HepG2 (cell line): Measurements from ENCODE around the gene GRK6. TPM values are rescaled to one million over a fixed set of nuclear protein-coding genes. Genes with fewer than 3 reads are reported as not detected.

ENCODE experiments used
- AGO2 ChIP-seq: fragments of 200-400 bp; formaldehyde crosslinking; optimal IDR thresholded peaks from 2 replicates; pipeline ENCODE3; 2017; ENCODE audit warnings: mild to moderate bottlenecking, low read depth, low read length, moderate library complexity
- BRCA1 ChIP-seq: sonication (generic); formaldehyde crosslinking; IDR thresholded peaks from 2 replicates; pipeline ENCODE4 v1.4.0; 2020; ENCODE audit warnings: missing genetic modification reagents
- DPF2 ChIP-seq: sonication (generic); formaldehyde crosslinking; IDR thresholded peaks from 2 replicates; pipeline ENCODE4 v1.4.0; 2020; ENCODE audit warnings: mild to moderate bottlenecking, low read depth, missing genetic modification reagents, borderline replicate concordance
- DZIP1 ChIP-seq: sonication (generic); formaldehyde crosslinking; IDR thresholded peaks from 2 replicates; pipeline ENCODE4 v1.5.0; 2020; ENCODE audit warnings: mild to moderate bottlenecking, missing genetic modification reagents
- ETV5 ChIP-seq: IDR thresholded peaks from 2 replicates; pipeline ENCODE4 v1.6.1; 2018; ENCODE audit warnings: missing biosample characterization, missing genetic modification reagents, inconsistent platforms, borderline replicate concordance
- FOXC1 ChIP-seq: sonication (generic); formaldehyde crosslinking; IDR thresholded peaks from 2 replicates; pipeline ENCODE4 v1.8.0; 2022; ENCODE audit warnings: mild to moderate bottlenecking, missing genetic modification reagents, borderline replicate concordance
- HIC2 ChIP-seq: sonication (generic); formaldehyde crosslinking; IDR thresholded peaks from 2 replicates; pipeline ENCODE4 v1.9.0; 2022; ENCODE audit warnings: low read depth, missing genetic modification reagents
- NCOA5 ChIP-seq: sonication (generic); formaldehyde crosslinking; IDR thresholded peaks from 2 replicates; pipeline ENCODE4 v1.4.0; 2020; ENCODE audit warnings: missing genetic modification reagents
- POLR2G ChIP-seq: fragments of 200-400 bp; formaldehyde crosslinking; IDR thresholded peaks from 2 replicates; pipeline ENCODE4 v1.6.1; 2018; ENCODE audit warnings: mild to moderate bottlenecking, low read depth, low read length, moderate library complexity
- SALL1 ChIP-seq: sonication (generic); formaldehyde crosslinking; IDR thresholded peaks from 2 replicates; pipeline ENCODE4 v1.8.0; 2022; ENCODE audit warnings: mild to moderate bottlenecking, missing genetic modification reagents
- ZNF292 ChIP-seq: sonication (generic); formaldehyde crosslinking; IDR thresholded peaks from 2 replicates; pipeline ENCODE4 v1.8.1; 2022; ENCODE audit warnings: mild to moderate bottlenecking, low read depth, missing genetic modification reagents, borderline replicate concordance
- ZNF33B ChIP-seq: sonication (generic); formaldehyde crosslinking; IDR thresholded peaks from 2 replicates; pipeline ENCODE4 v1.5.1; 2020; ENCODE audit warnings: mild to moderate bottlenecking, missing genetic modification reagents
- ZNF496 ChIP-seq: sonication (generic); formaldehyde crosslinking; IDR thresholded peaks from 2 replicates; pipeline ENCODE4 v1.8.1; 2023; ENCODE audit warnings: mild to moderate bottlenecking, moderate library complexity, missing genetic modification reagents; ENCODE audit not compliant: insufficient replicate concordance
- polyA plus RNA-seq, 8 experiments: library from polyadenylated mRNA; depleted of rRNA in 3 of 8; stranded (reverse) in 7 of 8; unstranded in 1 of 8; fragments of >200 nt; fragmentation: Illumina TruSeq in 4 of 8; extraction: Trizol in 4 of 8; gene quantifications; 2 replicates each; pipeline versions ENCODE4 v1.2.1 to v1.2.3, GENCODE V29; 2011 to 2016; ENCODE audit warnings: low read depth in 4 of 8, missing spikeins in 1 of 8, mixed read lengths in 1 of 8; ENCODE audit not compliant: insufficient read depth in 1 of 8
- total RNA-seq, 5 experiments: library from RNA; depleted of rRNA; stranded (reverse); fragments of >200 nt; fragmentation: Illumina TruSeq; extraction: Trizol; gene quantifications; 2 replicates each; pipeline ENCODE4 v1.2.3, GENCODE V29; 2016; ENCODE audit warnings: low read depth in 1 of 5
- TF ChIP-seq, protein P1 (sequence below): sonication (generic); formaldehyde crosslinking; IDR thresholded peaks from 2 replicates; pipeline ENCODE4 v1.4.0; 2020; ENCODE audit warnings: mild to moderate bottlenecking, missing genetic modification reagents

Gene GRK6
- total and polyA plus RNA-seq, 2 of the 13 experiments (the other 11 are each of a cell fraction or from before 2014, with no cell fraction given), result 13.2 to 19.9 TPM

DNA sequence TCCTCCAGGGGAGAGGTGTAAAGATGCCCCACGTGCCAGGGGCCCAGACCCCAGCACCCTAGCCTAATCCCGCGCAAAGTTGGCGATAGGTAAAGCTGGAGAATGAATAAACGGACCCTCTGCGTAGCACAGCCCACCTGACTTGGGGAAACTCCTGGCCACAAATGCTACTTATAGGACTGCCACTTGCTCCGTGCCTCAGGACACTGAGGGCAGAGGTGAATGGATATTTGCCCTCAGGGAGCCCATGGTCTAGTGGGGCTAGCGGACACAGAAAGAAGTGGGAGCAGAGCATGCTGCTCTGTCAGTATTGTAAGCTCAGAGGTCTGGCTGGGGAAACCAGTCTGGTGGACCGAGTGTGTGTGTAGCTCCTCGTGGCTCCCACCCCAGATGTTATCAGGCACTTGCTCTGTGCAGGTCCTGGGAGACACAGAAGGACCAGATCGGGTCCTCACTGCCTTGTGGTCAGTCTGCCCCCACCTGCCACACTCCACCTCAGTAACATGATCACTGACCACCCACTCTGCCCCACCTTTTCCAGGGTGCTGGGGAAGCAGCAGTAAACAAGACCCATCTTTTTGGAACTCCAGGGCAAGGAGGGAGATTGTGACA, 841 bp downstream of the GRK6 start (continued):
- TF ChIP-seq BRCA1 (CRISPR knock-in tag) (no peak), ZNF496 (no peak), HIC2 (no peak; the same call in 1 of the 2 replicates), ZNF292 (no peak), AGO2 (peak; percentile 1), ZNF33B (CRISPR knock-in tag) (0 out of 2 replicates have a peak, but pooled peaks have one; percentile 71), ETV5 (CRISPR knock-in tag) (peak; percentile 4; the same call in 1 of the 2 replicates), DPF2 (no peak), DZIP1 (CRISPR knock-in tag) (peak; percentile 68; the same call in 1 of the 2 replicates), POLR2G (peak; percentile 15; the same call in 1 of the 2 replicates), SALL1 (CRISPR knock-in tag) (no peak), FOXC1 (CRISPR knock-in tag) (no peak), NCOA5 (CRISPR knock-in tag) (no peak)
- TF ChIP-seq, protein P1, sequence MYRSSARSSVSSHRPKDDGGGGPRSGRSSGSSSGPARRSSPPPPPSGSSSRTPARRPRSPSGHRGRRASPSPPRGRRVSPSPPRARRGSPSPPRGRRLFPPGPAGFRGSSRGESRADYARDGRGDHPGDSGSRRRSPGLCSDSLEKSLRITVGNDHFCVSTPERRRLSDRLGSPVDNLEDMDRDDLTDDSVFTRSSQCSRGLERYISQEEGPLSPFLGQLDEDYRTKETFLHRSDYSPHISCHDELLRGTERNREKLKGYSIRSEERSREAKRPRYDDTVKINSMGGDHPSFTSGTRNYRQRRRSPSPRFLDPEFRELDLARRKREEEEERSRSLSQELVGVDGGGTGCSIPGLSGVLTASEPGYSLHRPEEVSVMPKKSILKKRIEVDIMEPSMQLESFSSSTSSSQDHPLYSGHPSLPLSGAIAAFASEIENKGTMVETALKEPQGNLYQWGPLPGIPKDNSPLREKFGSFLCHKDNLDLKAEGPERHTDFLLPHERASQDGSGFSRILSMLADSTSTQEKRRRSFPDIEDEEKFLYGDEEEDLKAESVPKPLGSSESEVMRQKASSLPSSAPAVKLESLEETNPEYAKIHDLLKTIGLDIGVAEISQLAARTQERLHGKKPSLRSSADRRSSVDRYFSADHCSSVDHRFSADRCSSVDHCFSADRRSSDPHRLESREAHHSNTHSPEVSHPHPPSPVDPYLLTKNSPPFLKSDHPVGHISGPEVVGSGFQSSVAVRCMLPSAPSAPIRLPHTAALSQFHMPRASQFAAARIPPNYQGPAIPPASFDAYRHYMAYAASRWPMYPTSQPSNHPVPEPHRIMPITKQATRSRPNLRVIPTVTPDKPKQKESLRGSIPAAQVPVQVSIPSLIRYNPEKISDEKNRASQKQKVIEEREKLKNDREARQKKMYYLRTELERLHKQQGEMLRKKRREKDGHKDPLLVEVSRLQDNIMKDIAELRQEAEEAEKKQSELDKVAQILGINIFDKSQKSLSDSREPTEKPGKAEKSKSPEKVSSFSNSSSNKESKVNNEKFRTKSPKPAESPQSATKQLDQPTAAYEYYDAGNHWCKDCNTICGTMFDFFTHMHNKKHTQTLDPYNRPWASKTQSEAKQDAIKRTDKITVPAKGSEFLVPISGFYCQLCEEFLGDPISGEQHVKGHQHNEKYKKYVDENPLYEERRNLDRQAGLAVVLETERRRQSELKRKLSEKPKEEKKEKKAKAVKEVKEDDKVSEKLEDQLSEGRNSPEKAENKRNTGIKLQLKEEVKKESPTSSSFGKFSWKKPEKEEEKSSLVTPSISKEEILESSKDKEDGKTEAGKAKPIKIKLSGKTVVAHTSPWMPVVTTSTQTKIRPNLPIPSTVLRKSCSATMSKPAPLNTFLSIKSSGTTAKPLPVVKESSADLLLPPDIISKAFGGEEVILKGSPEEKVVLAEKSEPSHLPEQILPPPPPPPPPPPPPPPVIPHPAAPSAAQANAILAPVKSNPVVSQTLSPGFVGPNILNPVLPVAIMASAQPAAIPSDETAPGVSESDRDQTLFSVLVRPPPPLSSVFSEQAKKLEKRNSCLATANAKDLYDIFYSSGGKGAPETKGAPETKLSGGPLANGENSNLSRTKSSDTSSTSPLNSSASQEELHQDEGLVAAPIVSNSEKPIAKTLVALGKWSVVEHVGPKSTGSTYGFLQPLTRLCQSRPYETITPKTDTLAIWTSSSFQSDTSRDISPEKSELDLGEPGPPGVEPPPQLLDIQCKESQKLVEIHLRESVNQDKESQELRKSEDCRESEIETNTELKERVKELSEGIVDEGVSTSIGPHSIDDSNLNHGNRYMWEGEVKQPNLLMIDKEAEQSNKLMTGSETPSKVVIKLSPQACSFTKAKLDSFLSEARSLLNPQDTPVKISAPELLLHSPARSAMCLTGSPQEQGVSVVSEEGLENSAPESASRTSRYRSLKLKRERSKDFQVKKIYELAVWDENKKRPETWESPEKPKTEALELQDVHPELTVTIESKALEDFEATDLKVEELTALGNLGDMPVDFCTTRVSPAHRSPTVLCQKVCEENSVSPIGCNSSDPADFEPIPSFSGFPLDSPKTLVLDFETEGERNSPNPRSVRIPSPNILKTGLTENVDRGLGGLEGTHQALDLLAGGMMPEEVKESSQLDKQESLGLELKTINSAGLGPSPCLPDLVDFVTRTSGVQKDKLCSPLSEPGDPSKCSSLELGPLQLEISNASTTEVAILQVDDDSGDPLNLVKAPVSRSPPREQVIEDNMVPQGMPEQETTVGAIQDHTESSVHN (CRISPR knock-in tag), result no peak
